K562 (cell line): Measurements from ENCODE around the gene PCSK5. TPM values are rescaled to one million over a fixed set of nuclear protein-coding genes. Genes with fewer than 3 reads are reported as not detected.

ENCODE experiments used
- ATAC-seq: fragments of 200-7000 bp; cut with Tn5 transposase; 3 replicates; pipeline ENCODE4 v1.9.1; 2020; ENCODE audit warnings: moderate library complexity
- BruUV-seq: library from RNA; stranded (reverse); fragments of 400-500 nt; replicated peaks from 2 replicates; lab custom pipeline; 2021; lab: Mats Ljungman, UMichigan
- CTCF ChIA-PET: fragments of 300-600 bp; formaldehyde crosslinking; extraction: SDS; loops from one replicate; lab custom pipeline; 2021; ENCODE audit warnings: low intra/inter-chr PET ratio; lab: Yijun Ruan, JAX
- POLR2A ChIA-PET: fragments of 300-600, 350-650 bp; sonication (Branson Sonifier 250); formaldehyde crosslinking; extraction: SDS; loops from one replicate; lab custom pipeline; 2021; ENCODE audit warnings: antibody characterized with exemption, inconsistent platforms; lab: Yijun Ruan, JAX
- DNase-seq, 4 experiments: peaks; one replicate each; pipeline versions ENCODE4 v3.0.0 to v3.0.0-alpha.2; 2011 to 2018; ENCODE audit warnings: low spot score in 3 of 4, mixed read lengths in 3 of 4; ENCODE audit errors: extremely low read depth in 1 of 4
- FAIRE-seq: peaks from 2 replicates; lab custom pipeline; 2011; peaks lifted over from hg19 to GRCh38; lab: Jason Lieb, UNC
- H2AFZ ChIP-seq: 2 replicates; pipeline ENCODE4 v1.6.0; 2011; ENCODE audit warnings: low read depth, low read length, control low read depth, inconsistent platforms
- H3K27ac ChIP-seq: fragments of 200-600 bp; 3 replicates; pipeline ENCODE4 v1.8.0; 2011; ENCODE audit warnings: low read depth, mild to moderate bottlenecking, control low read depth, inconsistent platforms, low read length, moderate library complexity, mixed read lengths; ENCODE audit errors: extremely low read depth
- H3K27me3 ChIP-seq, 2 experiments: fragments of 300-600 bp in 1 of 2; 2 replicates in 1 of 2; 3 replicates in 1 of 2; pipeline versions ENCODE4 v1.6.0 to v1.8.0; 2011; ENCODE audit warnings: inconsistent platforms in 2 of 2, low read length in 2 of 2, mild to moderate bottlenecking in 1 of 2, mixed read lengths in 1 of 2, moderate library complexity in 1 of 2; ENCODE audit not compliant: control insufficient read depth in 2 of 2, insufficient read depth in 2 of 2
- H3K36me3 ChIP-seq: fragments of 300-600 bp; 3 replicates; pipeline ENCODE4 v1.8.0; 2011; ENCODE audit warnings: mild to moderate bottlenecking, low read length, inconsistent platforms; ENCODE audit not compliant: control insufficient read depth, insufficient read depth
- H3K4me1 ChIP-seq, 2 experiments: fragments of 200-600 bp in 1 of 2; replicated peaks in 1 of 2; 2 replicates in 1 of 2; 3 replicates in 1 of 2; pipeline versions ENCODE4 v1.5.1 to v1.8.0; 2011; ENCODE audit warnings: inconsistent platforms in 2 of 2, low read length in 2 of 2, mild to moderate bottlenecking in 1 of 2, mixed read lengths in 1 of 2, moderate library complexity in 1 of 2; ENCODE audit not compliant: control insufficient read depth in 2 of 2, insufficient read depth in 2 of 2
- H3K4me2 ChIP-seq: 2 replicates; pipeline ENCODE4 v1.6.1; 2011; ENCODE audit warnings: low read length, control low read depth, inconsistent platforms, mixed read lengths; ENCODE audit not compliant: insufficient read depth
- H3K4me3 ChIP-seq: fragments of 200-600 bp; sonication (generic), shearing (Covaris generic); 2 replicates; pipeline ENCODE4 v1.5.1; 2016; ENCODE audit warnings: control low read depth, inconsistent platforms
- H3K79me2 ChIP-seq: fragments of 200-600 bp; 3 replicates; pipeline ENCODE4 v1.8.0; 2011; ENCODE audit warnings: low read length, inconsistent platforms; ENCODE audit not compliant: control insufficient read depth, insufficient read depth
- H3K9ac ChIP-seq, 2 experiments: 2 replicates each; pipeline versions ENCODE4 v1.6.0 to v1.6.1; 2011; ENCODE audit warnings: low read depth in 2 of 2, low read length in 2 of 2, control low read depth in 1 of 2, inconsistent platforms in 1 of 2, mild to moderate bottlenecking in 1 of 2, mixed read lengths in 1 of 2; ENCODE audit not compliant: insufficient read depth in 1 of 2
- H3K9me1 ChIP-seq: one replicate; pipeline ENCODE4 v1.6.0; 2011; ENCODE audit warnings: inconsistent platforms, mild to moderate bottlenecking, low read length, moderate library complexity; ENCODE audit not compliant: control insufficient read depth, insufficient read depth
- H3K9me3 ChIP-seq: replicated peaks from 2 replicates; pipeline ENCODE4 v1.5.1; 2011; ENCODE audit warnings: low read depth, low read length, inconsistent platforms; ENCODE audit not compliant: control insufficient read depth, insufficient read depth
- H4K20me1 ChIP-seq: replicated peaks from 2 replicates; pipeline ENCODE4 v1.6.1; 2011; ENCODE audit warnings: low read length, inconsistent platforms, mixed read lengths; ENCODE audit not compliant: control insufficient read depth, insufficient read depth
- BRF1 ChIP-seq: IDR thresholded peaks from 3 replicates; pipeline ENCODE4 v1.6.1; 2011; ENCODE audit warnings: borderline replicate concordance, mild to moderate bottlenecking; ENCODE audit not compliant: insufficient read length; ENCODE audit errors: extremely low read depth
- HDAC8 ChIP-seq: fragments of 450-650 bp; IDR thresholded peaks from 2 replicates; pipeline ENCODE4 v1.6.1; 2016; ENCODE audit warnings: mild to moderate bottlenecking, missing genetic modification characterization, moderate library complexity, missing compliant biosample characterization
- TAF9B ChIP-seq: fragments of 450-650 bp; IDR thresholded peaks from 2 replicates; pipeline ENCODE4 v1.6.1; 2018; ENCODE audit warnings: mild to moderate bottlenecking; ENCODE audit not compliant: partially characterized antibody
- ZNF121 ChIP-seq: sonication (generic); formaldehyde crosslinking; conservative IDR thresholded peaks from 2 replicates; pipeline ENCODE4 v1.8.0; 2022; ENCODE audit warnings: missing genetic modification reagents
- ZNF444 ChIP-seq: fragments of 250-450 bp; sonication (Bioruptor Pico); IDR thresholded peaks from 2 replicates; pipeline ENCODE4 v1.4.0; 2020; ENCODE audit warnings: mild to moderate bottlenecking, moderate library complexity
- ZNF583 ChIP-seq: fragments of 250-450 bp; sonication (Bioruptor Pico); IDR thresholded peaks from 2 replicates; pipeline ENCODE4 v1.4.0; 2020
- WGBS: fragments of 100-300 bp; shearing (Covaris generic); methylation state at CpG from one replicate; pipeline ENCODE4 v1.1.6; 2016; ENCODE audit warnings: low coverage, mixed read lengths; ENCODE audit not compliant: insufficient coverage; ENCODE audit errors: missing lambda C conversion rate; 5-methylcytosine and 5-hydroxymethylcytosine counted together
- in situ Hi-C: fragments of 300-500 bp; cut with MboI; formaldehyde crosslinking; loops from 4 replicates; pipeline ENCODE4 v1.15.0; 2018; ENCODE audit warnings: inconsistent platforms, mixed read lengths
- intact Hi-C: fragments of 100-400 bp; cut with micrococcal nuclease; formaldehyde crosslinking; loops from 2 replicates; pipeline ENCODE4 v1.14.2; 2022
- polyA plus RNA-seq, 8 experiments: library from polyadenylated mRNA; depleted of rRNA in 4 of 8; stranded (reverse) in 5 of 8; unstranded in 3 of 8; fragments of >200 nt; fragmentation: Nextera tagmentation in 2 of 8; fragmentation: Illumina TruSeq in 1 of 8; extraction: Ambion mirVana in 2 of 8; extraction: Trizol in 1 of 8; gene quantifications; 2 replicates each; pipeline versions ENCODE4 v1.2.1 to v1.2.3, GENCODE V29; 2011 to 2014; ENCODE audit warnings: inconsistent platforms in 1 of 8, missing spikeins in 1 of 8
- total RNA-seq, 7 experiments: library from RNA; depleted of rRNA in 6 of 7; stranded (reverse); fragments of >200 nt in 6 of 7; fragmentation: Illumina TruSeq in 2 of 7; extraction: Trizol in 2 of 7; gene quantifications; 2 replicates each; pipeline versions ENCODE4 v1.2.1 to v1.2.3, GENCODE V29; 2011 to 2021; ENCODE audit warnings: low replicate concordance in 1 of 7
- TF ChIP-seq, protein P1 (sequence below): fragments of 250-450 bp; sonication (Bioruptor Pico); IDR thresholded peaks from 2 replicates; pipeline ENCODE4 v1.8.0; 2022; ENCODE audit warnings: inconsistent platforms, mild to moderate bottlenecking, moderate library complexity, borderline replicate concordance
- TF ChIP-seq, protein P2 (sequence below), 2 experiments: fragments of 200-800 bp in 1 of 2; sonication (Bioruptor generic) in 1 of 2; sonication (generic) in 1 of 2; formaldehyde crosslinking in 1 of 2; IDR thresholded peaks in 1 of 2; conservative IDR thresholded peaks in 1 of 2; 2 replicates each; pipeline versions ENCODE4 v1.5.0 to v1.6.1; 2016 to 2020; ENCODE audit warnings: missing compliant biosample characterization in 1 of 2, missing genetic modification characterization in 1 of 2, missing genetic modification reagents in 1 of 2

The PCSK5 gene
- total and polyA plus RNA-seq, 9 of the 15 experiments (the other 6 are each of a cell fraction or from before 2014, with no cell fraction given), result not detected

DNA sequence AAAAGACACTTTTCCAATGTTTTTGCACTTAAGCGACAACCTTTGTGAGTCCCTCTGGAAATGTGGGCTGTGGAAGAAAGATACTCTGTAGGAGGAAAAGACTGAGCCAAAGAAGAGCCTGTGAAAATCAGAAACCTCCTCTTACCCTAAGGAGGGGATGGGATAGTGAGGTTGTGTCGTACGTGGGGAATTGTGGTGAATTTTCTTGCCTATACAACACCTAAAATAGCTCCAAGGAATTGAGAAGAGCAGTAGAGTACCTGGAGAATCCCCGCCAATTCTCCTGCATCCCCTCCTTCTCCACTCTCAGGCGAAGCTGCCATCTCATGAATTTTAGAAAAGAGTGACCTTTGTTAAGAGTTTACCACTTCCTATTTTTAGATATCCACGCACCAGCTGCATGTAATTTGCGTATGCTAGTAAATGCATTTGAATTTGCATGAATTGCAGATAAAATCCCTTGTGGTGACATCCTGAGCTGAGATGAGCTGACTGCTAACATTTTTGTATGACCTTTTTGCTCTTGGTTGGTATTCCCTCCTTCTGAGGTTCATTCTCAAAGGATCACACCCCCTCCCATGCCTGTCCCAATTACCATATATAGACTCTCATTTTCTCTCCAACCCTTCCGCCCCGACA is 147.2 kb downstream of the PCSK5 start:
- Histone ChIP-seq H3K27ac (no peak overlapping the region), H3K9ac (no peak overlapping the region), H3K4me1 (no peaks in the 10 kb centered on the region), H3K36me3 (no peaks in the 10 kb centered on the region), H3K79me2 (no peaks in the 10 kb centered on the region), H3K27me3 (no peaks in the 10 kb centered on the region), H3K4me3 (no peak overlapping the region), H4K20me1 (no peaks in the 10 kb centered on the region), H3K9me3 (no peaks in the 10 kb centered on the region), H2AFZ (no peak overlapping the region), H3K4me2 (no peak overlapping the region), H3K9me1 (no peaks in the 10 kb centered on the region)
- no TSS peak for BruUV-seq
- POLR2A ChIA-PET, result no interaction called here
- intact Hi-C loops (loop anchor here (10.0 kb wide), 1 partner anchor 57 kb away; no protein-coding TSS in a partner anchor), in situ Hi-C loops (no loop called here)
- TF ChIP-seq, protein P1, sequence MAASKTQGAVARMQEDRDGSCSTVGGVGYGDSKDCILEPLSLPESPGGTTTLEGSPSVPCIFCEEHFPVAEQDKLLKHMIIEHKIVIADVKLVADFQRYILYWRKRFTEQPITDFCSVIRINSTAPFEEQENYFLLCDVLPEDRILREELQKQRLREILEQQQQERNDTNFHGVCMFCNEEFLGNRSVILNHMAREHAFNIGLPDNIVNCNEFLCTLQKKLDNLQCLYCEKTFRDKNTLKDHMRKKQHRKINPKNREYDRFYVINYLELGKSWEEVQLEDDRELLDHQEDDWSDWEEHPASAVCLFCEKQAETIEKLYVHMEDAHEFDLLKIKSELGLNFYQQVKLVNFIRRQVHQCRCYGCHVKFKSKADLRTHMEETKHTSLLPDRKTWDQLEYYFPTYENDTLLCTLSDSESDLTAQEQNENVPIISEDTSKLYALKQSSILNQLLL (CRISPR knock-in tag), result no peak
- TF ChIP-seq HDAC8 (tag) (no peak), ZNF583 (CRISPR knock-in tag) (no peak), TAF9B (no peak), BRF1 (no peak), ZNF444 (no peak), ZNF121 (CRISPR knock-in tag) (no peak)
- TF ChIP-seq, protein P2, sequence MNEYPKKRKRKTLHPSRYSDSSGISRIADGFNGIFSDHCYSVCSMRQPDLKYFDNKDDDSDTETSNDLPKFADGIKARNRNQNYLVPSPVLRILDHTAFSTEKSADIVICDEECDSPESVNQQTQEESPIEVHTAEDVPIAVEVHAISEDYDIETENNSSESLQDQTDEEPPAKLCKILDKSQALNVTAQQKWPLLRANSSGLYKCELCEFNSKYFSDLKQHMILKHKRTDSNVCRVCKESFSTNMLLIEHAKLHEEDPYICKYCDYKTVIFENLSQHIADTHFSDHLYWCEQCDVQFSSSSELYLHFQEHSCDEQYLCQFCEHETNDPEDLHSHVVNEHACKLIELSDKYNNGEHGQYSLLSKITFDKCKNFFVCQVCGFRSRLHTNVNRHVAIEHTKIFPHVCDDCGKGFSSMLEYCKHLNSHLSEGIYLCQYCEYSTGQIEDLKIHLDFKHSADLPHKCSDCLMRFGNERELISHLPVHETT (CRISPR knock-in tag; conservative IDR thresholded peaks at IDR 0.05 in 1 of 2, IDR thresholded peaks at IDR 0.05 in 1 of 2), result no peak
- WGBS, result 0% methylated on average over 8 of the region's 9 CpGs
- FAIRE-seq, result no peak
- DNase-seq, result no peak
- ATAC-seq, result no peak
- CTCF ChIA-PET, result no interaction called here
